SK-N-MC (cell line): Measurements from ENCODE around the gene ELOVL3.

Experiments
- DNase-seq: peaks from one replicate; pipeline ENCODE4 v3.0.0-alpha.2; 2011; ENCODE audit warnings: low read depth, low spot score
- H3K27ac ChIP-seq: fragments of 200-600 bp; sonication (generic); 2 replicates; pipeline ENCODE4 v1.5.1; 2016; ENCODE audit warnings: mixed run types
- H3K36me3 ChIP-seq: fragments of 200-600 bp; sonication (generic); 2 replicates; pipeline ENCODE4 v1.6.1; 2017; ENCODE audit warnings: antibody characterized with exemption, low read length, mixed read lengths; ENCODE audit not compliant: insufficient read depth
- H3K4me3 ChIP-seq: fragments of 200-600 bp; sonication (generic); 2 replicates; pipeline ENCODE4 v1.5.1; 2016
- H3K9ac ChIP-seq: fragments of 200-600 bp; sonication (generic); 2 replicates; pipeline ENCODE4 v1.8.0; 2017; ENCODE audit warnings: mixed run types, mixed read lengths; ENCODE audit not compliant: insufficient read length
- H3K9me3 ChIP-seq: fragments of 200-600 bp; sonication (generic); 2 replicates; pipeline ENCODE4 v1.6.1; 2017; ENCODE audit warnings: low read depth, mild to moderate bottlenecking, antibody characterized with exemption, low read length, moderate library complexity, mixed read lengths
- EZH2 ChIP-seq: fragments of 200-600 bp; sonication (generic); IDR thresholded peaks from one replicate; pipeline ENCODE4 v1.6.1; 2017; ENCODE audit warnings: antibody characterized with exemption
- FOXP2 ChIP-seq: optimal IDR thresholded peaks from 2 replicates; pipeline ENCODE3; 2011; ENCODE audit warnings: mild to moderate bottlenecking, moderate library complexity; ENCODE audit not compliant: insufficient read depth; ENCODE audit errors: extremely low read length, control extremely low read depth
- POLR2AphosphoS5 ChIP-seq: IDR thresholded peaks from 2 replicates; pipeline ENCODE4 v1.6.1; 2012; ENCODE audit warnings: mild to moderate bottlenecking, low read depth, low read length, borderline replicate concordance

ELOVL3 gene

DNA sequence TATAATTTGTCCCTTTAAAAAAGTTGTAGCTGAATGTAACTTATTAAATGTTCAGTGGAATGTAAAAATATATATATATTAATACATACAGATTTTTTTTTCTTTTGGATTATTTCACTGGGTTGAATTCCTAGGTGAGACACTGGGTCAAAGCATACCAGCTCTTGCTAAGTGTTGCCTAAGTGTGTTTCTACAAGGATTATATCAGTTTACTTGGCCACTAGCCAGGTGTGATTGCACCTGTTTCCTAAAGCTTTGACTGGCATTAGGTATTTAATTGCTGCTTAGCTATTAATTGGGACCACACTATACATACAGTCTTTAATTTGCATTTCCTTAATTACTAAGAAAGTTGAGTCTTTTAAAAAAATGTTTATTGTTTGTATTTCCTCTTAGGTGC lies 5.5 kb upstream of the ELOVL3 start:
- no peaks in the 10 kb centered on the region for H3K9me3 ChIP-seq
- TF ChIP-seq POLR2AphosphoS5 (no peak), FOXP2 (no peak), EZH2 (no peak)
- no peak overlapping the region for H3K27ac ChIP-seq
- no peaks in the 10 kb centered on the region for H3K36me3 ChIP-seq
- DNase-seq = no peak
- no peak overlapping the region for H3K4me3 ChIP-seq
- H3K9ac ChIP-seq = no peak overlapping the region

- Histone ChIP-seq H3K4me3 (no peak overlapping the region), H3K9me3 (no peaks in the 10 kb centered on the region), H3K36me3 (no peaks in the 10 kb centered on the region), H3K27ac (no peak overlapping the region), H3K9ac (no peak overlapping the region)
- TF ChIP-seq FOXP2 = no peak
- no peak for TF ChIP-seq POLR2AphosphoS5
- no peak for TF ChIP-seq EZH2
- DNase-seq = no peak
Observed at GRCh38 chr10:102222797-102223196, 3.3 kb upstream of the ELOVL3 start.

DNA sequence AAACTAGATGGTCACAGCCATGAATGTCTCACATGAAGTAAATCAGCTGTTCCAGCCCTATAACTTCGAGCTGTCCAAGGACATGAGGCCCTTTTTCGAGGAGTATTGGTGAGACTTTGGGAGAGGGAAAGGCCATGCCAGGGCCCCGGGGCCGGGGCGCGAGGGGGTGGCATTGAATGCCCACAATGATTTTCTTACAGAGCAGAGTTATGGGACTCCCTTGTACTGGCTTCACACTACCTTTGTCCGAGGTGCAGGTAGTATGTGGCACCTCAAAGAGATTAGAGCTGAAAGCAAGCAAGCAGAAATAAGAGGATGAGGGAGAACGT lies 407 bp downstream of the ELOVL3 start:
- H3K9me3 ChIP-seq = no peaks in the 10 kb centered on the region
- no peaks in the 10 kb centered on the region for H3K36me3 ChIP-seq
- no peak for TF ChIP-seq EZH2
- TF ChIP-seq POLR2AphosphoS5 = no peak
- TF ChIP-seq FOXP2 = no peak
- H3K27ac ChIP-seq = no peak overlapping the region
- H3K4me3 ChIP-seq = peak overlapping the region; percentile 70
- no peak overlapping the region for H3K9ac ChIP-seq
- no peak for DNase-seq

DNA sequence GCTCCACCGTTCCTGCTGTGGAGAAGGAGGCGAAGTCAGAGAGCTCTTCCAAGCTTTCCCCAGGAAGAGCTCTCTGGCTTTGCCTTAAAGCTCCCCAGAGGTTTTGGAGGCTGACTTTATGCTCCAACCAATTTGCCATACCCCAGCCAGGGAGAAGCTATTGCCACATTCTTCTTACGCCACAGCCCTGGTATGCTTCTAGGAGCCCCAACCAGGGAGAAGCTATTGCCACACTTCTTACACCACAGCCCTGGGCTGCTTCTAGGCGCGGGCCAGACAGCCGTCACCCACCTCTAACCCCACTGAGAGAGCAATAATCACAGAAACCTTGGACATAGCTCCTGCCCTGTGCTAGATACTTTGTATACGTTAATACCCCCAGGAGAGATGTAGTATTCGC lies 951 bp downstream of the ELOVL3 start:
- no peak for TF ChIP-seq FOXP2
- no peak for TF ChIP-seq POLR2AphosphoS5
- no peak for TF ChIP-seq EZH2
- H3K4me3 ChIP-seq = no peak overlapping the region

GRCh38 chr10:102229810-102230263 lies 3.7 kb downstream of the ELOVL3 start:
- no peaks in the 10 kb centered on the region for H3K36me3 ChIP-seq
- no peak for DNase-seq
- H3K9me3 ChIP-seq = no peaks in the 10 kb centered on the region
- TF ChIP-seq FOXP2 = no peak
- TF ChIP-seq POLR2AphosphoS5 = no peak
- no peak for TF ChIP-seq EZH2
- no peak overlapping the region for H3K27ac ChIP-seq
- peak overlapping the region; percentile 63 for H3K4me3 ChIP-seq
- H3K9ac ChIP-seq = no peak overlapping the region

More for the DNA sequence above, 951 bp downstream of the ELOVL3 start:
- no peaks in the 10 kb centered on the region for H3K36me3 ChIP-seq
- H3K27ac ChIP-seq = no peak overlapping the region
- no peak overlapping the region for H3K9ac ChIP-seq
- DNase-seq = no peak
- no peaks in the 10 kb centered on the region for H3K9me3 ChIP-seq

- DNase-seq = no peak
- Histone ChIP-seq H3K9me3 (no peaks in the 10 kb centered on the region), H3K4me3 (peak overlapping the region; percentile 63), H3K36me3 (no peaks in the 10 kb centered on the region), H3K27ac (no peak overlapping the region), H3K9ac (no peak overlapping the region)
- TF ChIP-seq POLR2AphosphoS5 (no peak), FOXP2 (no peak), EZH2 (no peak)
Observed at GRCh38 chr10:102230264-102230860, 4.3 kb downstream of the ELOVL3 start.

DNA sequence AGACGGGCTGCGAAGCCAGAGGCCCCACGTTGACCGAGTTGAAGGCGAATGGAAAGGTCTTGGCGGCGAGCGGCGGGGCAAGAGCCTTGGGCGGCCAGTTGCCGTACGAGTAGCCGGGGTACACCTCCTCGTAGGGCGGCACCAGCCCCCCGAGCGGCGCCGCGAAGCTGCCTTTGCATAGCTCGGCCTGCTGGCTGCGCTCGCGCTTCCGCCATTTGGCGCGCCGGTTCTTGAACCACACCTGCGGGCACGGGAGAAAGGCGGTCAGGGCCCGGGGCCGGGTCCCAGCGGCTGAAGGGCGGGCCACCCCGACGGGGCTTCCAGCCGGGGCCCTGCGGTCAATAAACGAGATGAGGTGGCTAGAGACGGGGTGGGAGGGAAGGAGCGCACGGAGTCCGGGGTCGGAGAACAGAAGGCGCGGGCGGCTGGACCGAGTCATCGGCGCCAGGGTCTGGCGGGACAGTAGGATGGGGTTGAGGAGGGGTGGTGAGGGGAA lies 4.8 kb downstream of the ELOVL3 start:
- H3K27ac ChIP-seq = no peak overlapping the region

DNA sequence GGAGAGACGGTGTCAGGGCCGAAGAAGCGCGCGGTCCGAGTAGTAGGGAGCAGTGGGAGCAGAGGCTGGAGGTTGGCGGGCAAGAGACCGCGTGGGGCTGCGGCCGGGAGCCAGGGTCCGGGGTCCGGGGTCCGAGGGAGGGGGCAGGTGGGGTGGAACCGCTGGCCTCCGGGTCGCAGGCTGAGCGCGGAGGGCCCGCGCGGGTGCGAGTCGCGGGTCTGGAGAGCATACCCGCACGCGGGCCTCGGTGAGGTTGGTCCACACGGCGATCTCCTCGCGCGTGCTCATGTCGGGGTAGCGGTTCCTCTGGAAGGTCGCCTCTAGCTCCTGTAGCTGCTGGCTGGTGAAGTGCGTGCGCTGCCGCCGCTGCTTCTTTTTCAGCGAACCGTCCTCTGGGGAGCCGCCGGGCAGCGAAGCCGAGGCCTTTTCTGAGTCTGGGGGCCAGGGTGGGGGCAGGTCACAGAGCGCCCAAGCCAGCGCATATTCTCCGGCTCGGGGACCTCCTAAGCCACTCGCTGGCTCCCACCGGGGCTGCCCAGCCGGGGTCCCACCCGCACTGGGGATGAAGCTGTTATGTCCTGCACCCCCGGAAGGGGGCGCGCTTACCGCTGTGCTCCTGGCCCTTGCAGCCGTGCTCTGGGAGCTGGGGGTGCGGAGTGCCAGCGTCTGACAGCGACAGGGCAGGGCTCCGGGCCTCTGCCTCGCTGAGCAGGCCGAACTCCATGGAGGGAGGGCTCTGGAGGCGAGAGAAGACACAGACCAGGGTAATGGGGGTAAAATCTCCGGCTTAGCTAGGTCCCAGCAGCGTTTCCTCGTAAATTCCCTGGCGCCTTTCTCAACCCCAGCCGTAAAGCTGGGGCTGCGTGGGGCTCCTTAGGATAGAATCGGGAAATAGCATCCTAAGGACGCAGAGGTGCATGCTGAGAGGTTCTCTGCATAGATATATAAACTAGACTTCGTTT lies 5.5 kb downstream of the ELOVL3 start:
- Histone ChIP-seq H3K9ac (no peak overlapping the region), H3K4me3 (no peak overlapping the region), H3K36me3 (no peaks in the 10 kb centered on the region), H3K9me3 (no peaks in the 10 kb centered on the region), H3K27ac (no peak overlapping the region)
- TF ChIP-seq FOXP2 = no peak
- no peak for TF ChIP-seq EZH2
- no peak for TF ChIP-seq POLR2AphosphoS5
- DNase-seq = no peak

More for the DNA sequence above, 4.8 kb downstream of the ELOVL3 start:
- no peak overlapping the region for H3K9ac ChIP-seq
- H3K36me3 ChIP-seq = no peaks in the 10 kb centered on the region
- peak overlapping the region; percentile 63 for H3K4me3 ChIP-seq
- DNase-seq = no peak
- H3K9me3 ChIP-seq = no peaks in the 10 kb centered on the region
- TF ChIP-seq POLR2AphosphoS5 = no peak
- TF ChIP-seq EZH2 = no peak
- TF ChIP-seq FOXP2 = no peak
